Ovary (tissue), 9 donors: ENCODE results near the gene ANO2. TPM values are rescaled to one million over a fixed set of nuclear protein-coding genes. Genes with fewer than 3 reads are reported as not detected.

Source experiments
- DNase-seq, 5 donors: peaks; one replicate each; pipeline ENCODE4 v3.0.0-alpha.2; 2019 to 2020
- H3K27ac ChIP-seq, 2 donors: fragments of 200-600 bp; one replicate each; pipeline versions ENCODE4 v1.5.1 to v1.8.0; 2019 to 2022
- H3K27me3 ChIP-seq: fragments of 200-600 bp; one replicate; pipeline ENCODE4 v1.8.0; 2022
- H3K36me3 ChIP-seq: fragments of 200-600 bp; sonication (generic); one replicate; pipeline ENCODE4 v1.5.1; 2019
- H3K4me1 ChIP-seq: one replicate; pipeline ENCODE4 v1.8.1; 2013; ENCODE audit warnings: mild to moderate bottlenecking, moderate library complexity; ENCODE audit not compliant: insufficient read depth
- H3K4me3 ChIP-seq: fragments of 200-600 bp; sonication (generic); one replicate; pipeline ENCODE4 v1.5.1; 2017
- H3K9me3 ChIP-seq, 2 donors: fragments of 200-600 bp in 1 of 2; sonication (generic) in 1 of 2; one replicate each; pipeline versions ENCODE4 v1.5.1 to v1.8.1; 2013 to 2019; ENCODE audit warnings: mild to moderate bottlenecking in 1 of 2, moderate library complexity in 1 of 2
- CTCF ChIP-seq, 3 donors: fragments of 450-650 bp in 2 of 3; fragments of 200-600 bp in 1 of 3; IDR thresholded peaks; one replicate each; pipeline versions ENCODE4 v1.5.1 to v1.8.0; 2016 to 2022; ENCODE audit warnings: antibody characterized with exemption in 3 of 3, mild to moderate bottlenecking in 1 of 3
- EP300 ChIP-seq: sonication (generic); formaldehyde crosslinking; IDR thresholded peaks from one replicate; pipeline ENCODE4 v1.6.1; 2017; ENCODE audit warnings: antibody characterized with exemption
- POLR2A ChIP-seq: fragments of 450-650 bp; IDR thresholded peaks from one replicate; pipeline ENCODE4 v1.6.1; 2017; ENCODE audit warnings: antibody characterized with exemption, mild to moderate bottlenecking, moderate library complexity
- WGBS, 3 donors: extraction: QIAGEN DNeasy Blood & Tissue Kit in 1 of 3; methylation state at CpG; one replicate each; pipeline versions ENCODE4 v1.1.5 to v1.1.7; 2013 to 2017; 5-methylcytosine and 5-hydroxymethylcytosine counted together
- intact Hi-C, 4 donors: fragments of 100-400 bp; cut with DNase I; formaldehyde crosslinking; loops; one replicate each; pipeline versions ENCODE4 v1.11.0 to v1.15.1; 2022 to 2023
- polyA plus RNA-seq, 2 donors: library from polyadenylated mRNA; stranded (reverse); fragments of 200-250 nt in 1 of 2; fragments of 350-450 nt in 1 of 2; fragmentation: Illumina TruSeq in 1 of 2; extraction: RNeasy Lipid Tissue Mini Kit (QIAGEN cat#74804) in 1 of 2; gene quantifications; one replicate each; pipeline ENCODE4 v1.2.3, GENCODE V29; 2013 to 2014
- total RNA-seq, 7 donors: library from RNA; depleted of rRNA in 2 of 7; stranded (reverse); fragments of >200 nt in 2 of 7; fragmentation: NEBNext Ultra II Directional in 3 of 7; extraction: Animal tissue kit (Norgen Biotek cat#: 25700) in 3 of 7; gene quantifications; one replicate each; pipeline versions ENCODE4 v1.1.0 to v1.2.4, GENCODE V29; 2016 to 2023
- donor health status: DM: no; HTN: no; CAD: no; lungs with moderate emphysema.
- donor health status: DM: no; HTN: no; CAD: no.
- donor health status: Bipolar disorder and iron deficiency.
- donor health status: DM: yes; HTN: yes; CAD: no.
- donor health status: DM: no; HTN: no; CAD: no.
- donor health status: DM: yes; HTN: yes; CAD: no.

Gene ANO2
- total and polyA plus RNA-seq, 9 donors: 3.0 to 6.7 (median 3.3) TPM

GRCh38 chr12:5900533-5901205 is 44.4 kb downstream of the ANO2 start:
- TF ChIP-seq EP300 (no peak), POLR2A (no peak), CTCF (IDR thresholded peaks at IDR 0.05) (no peak)
- DNase-seq: no peak
- no peaks in the 10 kb centered on the region for H3K4me1 ChIP-seq
- no peak overlapping the region for H3K27ac ChIP-seq
- intact Hi-C loops: no loop called here
- 16 to 34% (median 19%) methylated on average over 15 of the region's 15 CpGs for WGBS, 3 donors
- no peaks in the 10 kb centered on the region for H3K27me3 ChIP-seq
- H3K4me3 ChIP-seq: no peak overlapping the region
- no peaks in the 10 kb centered on the region for H3K9me3 ChIP-seq
- no peaks in the 10 kb centered on the region for H3K36me3 ChIP-seq

DNA sequence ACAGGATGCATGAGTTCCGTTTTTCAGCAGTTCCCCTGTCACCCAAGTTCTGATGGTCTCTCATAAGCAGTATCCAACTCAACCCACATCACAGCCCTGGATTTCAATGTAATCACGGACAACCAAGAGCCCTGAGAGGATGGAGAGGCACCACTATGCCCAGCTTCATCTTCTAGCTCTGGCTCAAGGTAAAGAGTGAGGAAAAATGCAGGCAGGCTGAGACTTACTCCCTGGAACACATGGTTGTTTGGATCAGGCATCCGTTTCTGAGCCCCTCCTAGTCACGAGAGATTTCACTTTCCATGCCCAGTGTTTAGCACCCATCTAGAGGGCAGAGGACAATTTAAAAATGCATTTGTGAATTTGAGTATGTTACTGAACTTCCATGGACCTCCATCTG is 45.0 kb downstream of the ANO2 start:
- intact Hi-C loops: no loop called here
- DNase-seq: no peak

DNA sequence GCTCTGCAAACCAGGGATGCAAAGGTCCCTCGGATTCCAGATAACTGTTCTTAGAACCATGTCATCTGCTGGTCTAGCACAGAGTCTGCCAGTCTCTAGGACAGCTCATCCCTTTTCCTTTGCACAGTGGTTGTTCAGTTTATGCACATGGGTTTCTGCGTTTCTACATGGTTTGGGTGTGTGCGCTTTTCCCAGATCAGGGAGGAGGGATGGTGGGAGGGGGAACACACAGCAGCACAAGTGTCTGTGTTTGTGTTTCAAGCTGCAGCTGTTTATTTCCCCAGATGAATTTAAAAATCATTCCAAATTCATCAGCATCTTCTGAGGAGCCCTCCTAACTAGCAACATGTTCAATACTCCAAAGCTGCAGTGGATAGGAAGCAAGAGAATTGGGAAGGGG is 45.4 kb downstream of the ANO2 start:
- no peaks in the 10 kb centered on the region for H3K4me1 ChIP-seq
- DNase-seq: no peak
- no peaks in the 10 kb centered on the region for H3K9me3 ChIP-seq
- H3K27me3 ChIP-seq: no peaks in the 10 kb centered on the region
- no peak overlapping the region for H3K27ac ChIP-seq
- 50 to 67% (median 62%) methylated on average over 3 of the region's 3 CpGs for WGBS, 3 donors
- intact Hi-C loops: no loop called here
- H3K4me3 ChIP-seq: no peak overlapping the region
- H3K36me3 ChIP-seq: no peaks in the 10 kb centered on the region
- TF ChIP-seq EP300 (no peak), POLR2A (no peak), CTCF (IDR thresholded peaks at IDR 0.05) (no peak)

More for the DNA sequence above, 45.0 kb downstream of the ANO2 start:
- Histone ChIP-seq H3K27ac (no peak overlapping the region), H3K4me3 (no peak overlapping the region), H3K9me3 (no peaks in the 10 kb centered on the region), H3K27me3 (no peaks in the 10 kb centered on the region), H3K4me1 (no peaks in the 10 kb centered on the region), H3K36me3 (no peaks in the 10 kb centered on the region)
- WGBS, 3 donors: 32 to 39% (median 34%) methylated on average over 4 of the region's 4 CpGs
- TF ChIP-seq CTCF (IDR thresholded peaks at IDR 0.05) (no peak), POLR2A (no peak), EP300 (no peak)

DNA sequence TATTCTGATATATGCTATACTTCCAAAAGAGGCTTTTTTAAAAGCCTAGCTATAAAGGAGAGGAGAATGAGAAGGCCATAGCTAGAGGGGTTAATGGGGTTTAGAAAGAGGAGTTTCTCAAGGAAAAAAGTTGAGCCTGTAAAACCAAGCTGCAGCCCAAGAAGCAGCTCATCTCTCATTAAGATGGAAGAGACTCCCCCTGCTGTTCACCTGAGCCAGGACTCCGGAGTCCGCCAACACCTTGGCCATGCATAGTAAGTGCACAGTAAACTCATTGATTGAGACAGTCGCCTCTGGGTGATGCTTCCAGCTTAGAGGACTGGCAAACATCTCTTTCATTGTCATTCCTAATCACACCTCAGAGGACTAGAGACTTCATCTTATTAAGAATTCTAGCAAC is 46.2 kb downstream of the ANO2 start:
- H3K9me3 ChIP-seq: no peaks in the 10 kb centered on the region
- H3K27me3 ChIP-seq: no peaks in the 10 kb centered on the region
- no peak overlapping the region for H3K27ac ChIP-seq
- no peak for DNase-seq
- WGBS, 3 donors: 77 to 96% (median 80%) methylated on average over 3 of the region's 3 CpGs
- TF ChIP-seq EP300: no peak
- no peak for TF ChIP-seq POLR2A
- no peak for TF ChIP-seq CTCF (IDR thresholded peaks at IDR 0.05)
- no peaks in the 10 kb centered on the region for H3K36me3 ChIP-seq
- H3K4me3 ChIP-seq: no peak overlapping the region
- H3K4me1 ChIP-seq: no peaks in the 10 kb centered on the region
- intact Hi-C loops: no loop called here
